HepG2 (cell line): ENCODE measurements around the gene DHTKD1. TPM values are rescaled to one million over a fixed set of nuclear protein-coding genes. Genes with fewer than 3 reads are reported as not detected.
"Not testable (repeated sequence)": the region's sequence is repeated elsewhere in the genome, so short reads cannot be mapped to it uniquely, and the experiment has no call there.

Experiments used
- ATAC-seq: fragments of 200-7000 bp; cut with Tn5 transposase; 3 replicates; pipeline ENCODE4 v1.9.1; 2020; ENCODE audit warnings: mild to moderate bottlenecking, moderate library complexity
- BruUV-seq: library from RNA; stranded (reverse); fragments of 400-500 nt; replicated peaks from 2 replicates; lab custom pipeline; 2021; lab: Mats Ljungman, UMichigan
- CTCF ChIA-PET: fragments of 300-600 bp; formaldehyde crosslinking; extraction: SDS; loops from one replicate; lab custom pipeline; 2021; ENCODE audit warnings: low total read pairs, inconsistent platforms, low intra/inter-chr PET ratio; lab: Yijun Ruan, JAX
- POLR2A ChIA-PET: fragments of 350-600 bp; sonication (Branson Sonifier 250); formaldehyde crosslinking; loops from one replicate; lab custom pipeline; 2020; ENCODE audit warnings: antibody characterized with exemption, inconsistent platforms; lab: Yijun Ruan, JAX
- DNase-seq: peaks from one replicate; pipeline ENCODE4 v3.0.0-alpha.2; 2015; ENCODE audit warnings: low spot score
- FAIRE-seq: peaks from 3 replicates; lab custom pipeline; 2011; peaks lifted over from hg19 to GRCh38; lab: Jason Lieb, UNC
- H2AFZ ChIP-seq: one replicate; pipeline ENCODE4 v1.6.1; 2011; ENCODE audit warnings: low read length, inconsistent platforms
- H3K27ac ChIP-seq: fragments of 300-600 bp; 3 replicates; pipeline ENCODE4 v1.8.0; 2011; ENCODE audit warnings: mixed run types, mild to moderate bottlenecking, mixed read lengths, low read length, inconsistent platforms; ENCODE audit not compliant: insufficient read depth; ENCODE audit errors: extremely low read length
- H3K27me3 ChIP-seq, 2 experiments: fragments of 200-600 bp in 1 of 2; 2 replicates in 1 of 2; 3 replicates in 1 of 2; pipeline versions ENCODE4 v1.6.0 to v1.8.0; 2011; ENCODE audit warnings: low read length in 2 of 2, mild to moderate bottlenecking in 2 of 2, moderate library complexity in 2 of 2, inconsistent platforms in 1 of 2; ENCODE audit not compliant: insufficient read depth in 2 of 2, control insufficient read depth in 1 of 2
- H3K36me3 ChIP-seq, 2 experiments: fragments of 200-600 bp in 1 of 2; replicated peaks in 1 of 2; 2 replicates in 1 of 2; 3 replicates in 1 of 2; pipeline versions ENCODE4 v1.5.1 to v1.8.0; 2011; ENCODE audit warnings: low read length in 2 of 2, inconsistent platforms in 1 of 2; ENCODE audit not compliant: insufficient read depth in 2 of 2, control insufficient read depth in 1 of 2
- H3K4me1 ChIP-seq: 2 replicates; pipeline ENCODE4 v1.5.1; 2012; ENCODE audit warnings: low read length, inconsistent platforms; ENCODE audit not compliant: insufficient read depth
- H3K4me2 ChIP-seq: 2 replicates; pipeline ENCODE4 v1.6.0; 2011; ENCODE audit warnings: low read depth, low read length, inconsistent platforms
- H3K4me3 ChIP-seq, 3 experiments: fragments of 200-600 bp in 1 of 3; sonication (generic), shearing (Covaris generic) in 1 of 3; replicated peaks in 1 of 3; 2 replicates each; pipeline ENCODE4 v1.5.1; 2011 to 2016; ENCODE audit warnings: low read length in 3 of 3, inconsistent platforms in 2 of 3, low read depth in 2 of 3, mild to moderate bottlenecking in 2 of 3, control low read depth in 1 of 3, mixed read lengths in 1 of 3; ENCODE audit not compliant: insufficient read depth in 1 of 3
- H3K79me2 ChIP-seq: one replicate; pipeline ENCODE4 v1.6.1; 2011; ENCODE audit warnings: low read length, inconsistent platforms; ENCODE audit not compliant: insufficient read depth
- H3K9ac ChIP-seq: 2 replicates; pipeline ENCODE4 v1.6.0; 2011; ENCODE audit warnings: mild to moderate bottlenecking, low read depth, low read length, inconsistent platforms; ENCODE audit not compliant: insufficient read depth
- H3K9me3 ChIP-seq: 2 replicates; pipeline ENCODE4 v1.5.1; 2012; ENCODE audit warnings: mild to moderate bottlenecking, low read length
- H4K20me1 ChIP-seq: 2 replicates; pipeline ENCODE4 v1.6.0; 2011; ENCODE audit warnings: inconsistent platforms, mild to moderate bottlenecking, low read length, moderate library complexity; ENCODE audit not compliant: insufficient read depth
- HMG20B ChIP-seq: conservative IDR thresholded peaks from 2 replicates; pipeline ENCODE4 v1.6.1; 2016; ENCODE audit warnings: missing genetic modification reagents, missing compliant biosample characterization
- NFATC3 ChIP-seq: sonication (generic); formaldehyde crosslinking; IDR thresholded peaks from 2 replicates; pipeline ENCODE4 v1.5.1; 2020; ENCODE audit warnings: mild to moderate bottlenecking, missing genetic modification reagents
- SMC3 ChIP-seq: IDR thresholded peaks from 2 replicates; pipeline ENCODE4 v1.6.1; 2011; ENCODE audit warnings: low read length, improper control_type of control experiment
- USF2 ChIP-seq, 2 experiments: sonication (generic) in 1 of 2; formaldehyde crosslinking in 1 of 2; IDR thresholded peaks; 2 replicates each; pipeline versions ENCODE4 v1.5.1 to v1.6.1; 2011 to 2020; ENCODE audit warnings: borderline replicate concordance in 1 of 2, low read depth in 1 of 2, low read length in 1 of 2, mild to moderate bottlenecking in 1 of 2, missing genetic modification reagents in 1 of 2, moderate library complexity in 1 of 2
- ZFP36L1 ChIP-seq: sonication (generic); formaldehyde crosslinking; IDR thresholded peaks from 2 replicates; pipeline ENCODE4 v1.8.0; 2022; ENCODE audit warnings: mild to moderate bottlenecking, missing genetic modification reagents, moderate library complexity
- ZNF160 ChIP-seq: sonication (generic); formaldehyde crosslinking; IDR thresholded peaks from 2 replicates; pipeline ENCODE4 v1.8.0; 2022; ENCODE audit warnings: mild to moderate bottlenecking, inconsistent platforms, missing genetic modification reagents
- ZNF501 ChIP-seq: sonication (generic); formaldehyde crosslinking; IDR thresholded peaks from 2 replicates; pipeline ENCODE4 v1.5.1; 2020; ENCODE audit warnings: mild to moderate bottlenecking, moderate library complexity, missing genetic modification reagents
- ZNF619 ChIP-seq: sonication (generic); formaldehyde crosslinking; IDR thresholded peaks from 2 replicates; pipeline ENCODE4 v1.4.0; 2020; ENCODE audit warnings: mild to moderate bottlenecking, missing genetic modification reagents
- WGBS: methylation state at CpG from one replicate; pipeline ENCODE4 v1.1.6; 2017; ENCODE audit warnings: low lambda C conversion rate; 5-methylcytosine and 5-hydroxymethylcytosine counted together
- in situ Hi-C: cut with HindIII; loops from 2 replicates; pipeline ENCODE4 v1.10.0; 2017; ENCODE audit warnings: low pct_unique_long_range_greater_than_20kb; ENCODE audit not compliant: extremely low pct_ligation_motif_present
- intact Hi-C: fragments of 100-400 bp; cut with micrococcal nuclease; formaldehyde crosslinking; loops from one replicate; pipeline ENCODE4 v1.10.0; 2022; ENCODE audit not compliant: unreplicated experiment
- polyA plus RNA-seq, 8 experiments: library from polyadenylated mRNA; depleted of rRNA in 3 of 8; stranded (reverse) in 7 of 8; unstranded in 1 of 8; fragments of >200 nt; fragmentation: Illumina TruSeq in 4 of 8; extraction: Trizol in 4 of 8; gene quantifications; 2 replicates each; pipeline versions ENCODE4 v1.2.1 to v1.2.3, GENCODE V29; 2011 to 2016; ENCODE audit warnings: low read depth in 4 of 8, missing spikeins in 1 of 8, mixed read lengths in 1 of 8; ENCODE audit not compliant: insufficient read depth in 1 of 8
- total RNA-seq, 5 experiments: library from RNA; depleted of rRNA; stranded (reverse); fragments of >200 nt; fragmentation: Illumina TruSeq; extraction: Trizol; gene quantifications; 2 replicates each; pipeline ENCODE4 v1.2.3, GENCODE V29; 2016; ENCODE audit warnings: low read depth in 1 of 5

DHTKD1 gene
- total and polyA plus RNA-seq, 2 of the 13 experiments (the other 11 are each of a cell fraction or from before 2014, with no cell fraction given), result 9.6 to 14.1 TPM

DNA sequence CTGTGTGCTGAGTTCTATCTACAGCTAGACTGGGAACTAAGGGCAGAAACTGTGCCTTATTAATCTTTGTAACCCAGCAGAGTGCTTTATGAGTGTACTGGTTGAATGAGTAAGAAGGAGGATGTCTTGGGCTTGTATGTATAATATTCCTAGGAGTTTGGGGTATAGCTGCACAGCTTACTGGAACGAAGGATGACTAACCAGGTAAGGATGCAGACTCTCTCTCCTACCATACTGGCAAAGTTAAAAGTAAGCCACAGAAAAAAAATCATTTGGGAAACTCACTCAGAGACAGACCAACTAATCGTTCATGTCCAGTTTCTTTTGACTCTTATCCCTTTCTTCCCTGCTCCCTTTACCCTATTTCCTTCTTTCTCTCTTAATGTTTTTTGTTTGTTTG, 1.4 kb upstream of the DHTKD1 start:
- H3K4me1 ChIP-seq, result peaks cover 53% of the 10 kb centered on the region
- no peak for DNase-seq
- no peaks in the 10 kb centered on the region for H3K9me3 ChIP-seq
- ChIA-PET POLR2A (interaction anchor here (1.6 kb wide), 1 partner anchor 24 kb away, joined by 4 read pairs; the partner anchor contains the start of gene UPF2), CTCF (no interaction called here)
- no peak for FAIRE-seq
- WGBS, result 54% methylated on average over 2 of the region's 2 CpGs
- peaks cover 3% of the 10 kb centered on the region for H3K79me2 ChIP-seq
- H3K4me2 ChIP-seq, result no peak overlapping the region
- no TSS peak for BruUV-seq
- H3K27ac ChIP-seq, result no peak overlapping the region
- H4K20me1 ChIP-seq, result no peaks in the 10 kb centered on the region
- in situ Hi-C loops (no loop called here), intact Hi-C loops (no loop called here)
- H3K4me3 ChIP-seq, result no peak overlapping the region
- H3K9ac ChIP-seq, result no peak overlapping the region
- H3K27me3 ChIP-seq, result no peaks in the 10 kb centered on the region
- TF ChIP-seq ZNF501 (no peak), NFATC3 (CRISPR knock-in tag) (no peak), ZNF619 (no peak), ZFP36L1 (CRISPR knock-in tag) (no peak), SMC3 (no peak), HMG20B (no peak), USF2 (IDR thresholded peaks at IDR 0.05; ENCODE audit: low read depth, low read length) (no peak), USF2 (CRISPR knock-in tag; IDR thresholded peaks at IDR 0.05; ENCODE audit: borderline replicate concordance) (no peak), ZNF160 (CRISPR knock-in tag) (no peak)
- H3K36me3 ChIP-seq, result no peaks in the 10 kb centered on the region
- H2AFZ ChIP-seq, result peak overlapping the region; percentile 42
- no peak for ATAC-seq

GRCh38 chr10:12071441-12071840, 2.7 kb downstream of the DHTKD1 start:
- H3K9ac ChIP-seq, intact Hi-C loops, CTCF ChIA-PET, DNase-seq, H2AFZ ChIP-seq, H3K27me3 ChIP-seq, H3K4me2 ChIP-seq, POLR2A ChIA-PET, H3K27ac ChIP-seq, FAIRE-seq, ATAC-seq, H3K9me3 ChIP-seq, H3K79me2 ChIP-seq, in situ Hi-C loops, H3K36me3 ChIP-seq, H4K20me1 ChIP-seq, H3K4me3 ChIP-seq, BruUV-seq: not testable (repeated sequence)
- H3K4me1 ChIP-seq, result peaks cover 40% of the 10 kb centered on the region
- 98% methylated on average over 15 of the region's 15 CpGs for WGBS
